ENCODE measurements around the gene GPC3.

The GPC3 gene

GRCh38 chrX:133746593-133746992, 238.8 kb downstream of the GPC3 start:
- no peak overlapping the region for H2AFZ ChIP-seq (ENCODE audit: low read length)
- no peak overlapping the region for H3K18ac ChIP-seq (ENCODE audit: low read length)
- H3K23ac ChIP-seq (ENCODE audit: low read depth, low read length, poor library complexity) = no peak overlapping the region
- H3K27me3 ChIP-seq (ENCODE audit: control insufficient read depth in 3 of 3, insufficient read depth in 3 of 3, low read depth in 1 of 3, low read length in 3 of 3) = no peaks in the 10 kb centered on the region
- DNase-seq (ENCODE audit: low spot score) = no peak
- no peak overlapping the region for H4K8ac ChIP-seq (ENCODE audit: low read depth, low read length)
- peaks cover 1% of the 10 kb centered on the region for H3K79me1 ChIP-seq (ENCODE audit: low read depth, low read length)
- H3K4me3 ChIP-seq (ENCODE audit: low read length in 2 of 2) = no peak overlapping the region
- no peaks in the 10 kb centered on the region for H3K36me3 ChIP-seq (replicated peaks in 1 of 2; ENCODE audit: control insufficient read depth in 2 of 2, insufficient read depth in 2 of 2, low read length in 2 of 2)
- H4K91ac ChIP-seq (ENCODE audit: low read depth, low read length, poor library complexity) = no peak overlapping the region
- no CpG with 5 or more reads among the region's 1 CpG for WGBS, 2 donors (ENCODE audit: extremely low coverage in 2 of 2, insufficient read length in 2 of 2, insufficient replicate concordance in 1 of 2)
- H2AK5ac ChIP-seq (ENCODE audit: low read depth, low read length) = no peak overlapping the region
- no peak overlapping the region for H3K4me2 ChIP-seq (ENCODE audit: insufficient read depth, low read length, poor library complexity, severe bottlenecking)
- no peak overlapping the region for H2BK5ac ChIP-seq (ENCODE audit: low read length)
- no peak overlapping the region for H2BK12ac ChIP-seq (ENCODE audit: low read length)
- no peaks in the 10 kb centered on the region for H3K4me1 ChIP-seq (ENCODE audit: control insufficient read depth in 2 of 2, insufficient read depth in 1 of 2, low read depth in 1 of 2, low read length in 2 of 2)
- no peak overlapping the region for H2BK15ac ChIP-seq (ENCODE audit: low read length)
- no peak overlapping the region for H3K27ac ChIP-seq (replicated peaks; ENCODE audit: low read length)
- no peaks in the 10 kb centered on the region for H3K9me3 ChIP-seq (replicated peaks in 1 of 2; ENCODE audit: control insufficient read depth in 2 of 2, insufficient read depth in 1 of 2, low read depth in 1 of 2, low read length in 2 of 2)
- H2BK120ac ChIP-seq (ENCODE audit: low read depth, low read length) = no peak overlapping the region
- no peak overlapping the region for H3K14ac ChIP-seq (ENCODE audit: low read length)
- H3K9ac ChIP-seq (ENCODE audit: low read depth, low read length, poor library complexity) = no peak overlapping the region
- H3K4ac ChIP-seq (ENCODE audit: low read length) = no peak overlapping the region

GRCh38 chrX:133745349-133745748, 240.0 kb downstream of the GPC3 start:
- Histone ChIP-seq H3K4me3 (ENCODE audit: low read length in 2 of 2) (no peak overlapping the region), H4K8ac (ENCODE audit: low read depth, low read length) (no peak overlapping the region), H2BK5ac (ENCODE audit: low read length) (no peak overlapping the region), H3K27ac (replicated peaks; ENCODE audit: low read length) (no peak overlapping the region), H3K9me3 (replicated peaks in 1 of 2; ENCODE audit: control insufficient read depth in 2 of 2, insufficient read depth in 1 of 2, low read depth in 1 of 2, low read length in 2 of 2) (no peaks in the 10 kb centered on the region), H4K91ac (ENCODE audit: low read depth, low read length, poor library complexity) (no peak overlapping the region), H3K9ac (ENCODE audit: low read depth, low read length, poor library complexity) (no peak overlapping the region), H3K23ac (ENCODE audit: low read depth, low read length, poor library complexity) (no peak overlapping the region), H2AFZ (ENCODE audit: low read length) (no peak overlapping the region), H3K4ac (ENCODE audit: low read length) (no peak overlapping the region), H3K79me1 (ENCODE audit: low read depth, low read length) (peaks cover 1% of the 10 kb centered on the region), H3K4me2 (ENCODE audit: insufficient read depth, low read length, poor library complexity, severe bottlenecking) (no peak overlapping the region), H2AK5ac (ENCODE audit: low read depth, low read length) (no peak overlapping the region), H3K4me1 (ENCODE audit: control insufficient read depth in 2 of 2, insufficient read depth in 1 of 2, low read depth in 1 of 2, low read length in 2 of 2) (peaks cover 0 to 2% of the 10 kb centered on the region in 2 donors), H3K14ac (ENCODE audit: low read length) (no peak overlapping the region), H2BK120ac (ENCODE audit: low read depth, low read length) (no peak overlapping the region), H2BK15ac (ENCODE audit: low read length) (no peak overlapping the region), H2BK12ac (ENCODE audit: low read length) (no peak overlapping the region), H3K18ac (ENCODE audit: low read length) (no peak overlapping the region), H3K27me3 (ENCODE audit: control insufficient read depth in 3 of 3, insufficient read depth in 3 of 3, low read depth in 1 of 3, low read length in 3 of 3) (no peaks in the 10 kb centered on the region), H3K36me3 (replicated peaks in 1 of 2; ENCODE audit: control insufficient read depth in 2 of 2, insufficient read depth in 2 of 2, low read length in 2 of 2) (no peaks in the 10 kb centered on the region)
- DNase-seq (ENCODE audit: low spot score) = no peak

DNA sequence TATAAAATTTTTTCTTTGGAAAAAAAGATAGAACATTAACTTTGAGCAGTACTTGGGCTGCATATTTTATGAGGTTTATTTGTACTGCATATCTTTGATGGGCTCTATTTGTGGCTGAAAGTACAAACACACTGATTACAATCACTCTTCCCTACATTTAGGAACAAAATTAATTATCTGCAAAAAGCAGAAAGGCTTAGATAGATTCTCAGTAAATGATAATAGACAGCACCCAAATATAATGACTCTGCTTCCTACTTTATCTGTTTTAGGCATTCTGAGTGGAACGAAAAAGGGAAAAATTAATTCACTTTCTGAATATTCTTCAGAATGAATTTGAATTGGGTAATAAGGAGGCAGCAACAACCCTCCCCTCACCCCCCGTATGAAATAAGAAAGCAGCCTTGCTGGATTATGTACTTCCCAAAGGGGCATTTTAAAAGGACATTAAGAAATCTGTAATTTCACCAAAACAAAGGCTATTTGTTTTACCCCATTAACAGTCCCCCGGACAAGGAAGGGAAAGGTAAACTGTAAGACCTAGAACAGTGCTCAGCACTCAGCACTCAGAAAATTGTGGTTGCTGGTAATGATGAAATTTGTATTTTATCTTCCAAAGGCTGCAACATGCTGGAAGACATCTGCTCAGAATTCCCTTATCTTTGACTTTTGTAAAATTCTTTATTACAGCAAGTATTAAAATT, 242.6 kb downstream of the GPC3 start:
- Histone ChIP-seq H2BK120ac (ENCODE audit: low read depth, low read length) (no peak overlapping the region), H3K27me3 (ENCODE audit: control insufficient read depth in 3 of 3, insufficient read depth in 3 of 3, low read depth in 1 of 3, low read length in 3 of 3) (no peaks in the 10 kb centered on the region), H3K18ac (ENCODE audit: low read length) (no peak overlapping the region), H3K9ac (ENCODE audit: low read depth, low read length, poor library complexity) (no peak overlapping the region), H3K4ac (ENCODE audit: low read length) (no peak overlapping the region), H3K14ac (ENCODE audit: low read length) (no peak overlapping the region), H3K27ac (replicated peaks; ENCODE audit: low read length) (no peak overlapping the region), H3K4me2 (ENCODE audit: insufficient read depth, low read length, poor library complexity, severe bottlenecking) (no peak overlapping the region), H3K4me3 (ENCODE audit: low read length in 2 of 2) (no peak overlapping the region), H4K8ac (ENCODE audit: low read depth, low read length) (no peak overlapping the region), H2AFZ (ENCODE audit: low read length) (no peak overlapping the region), H2BK5ac (ENCODE audit: low read length) (no peak overlapping the region), H2AK5ac (ENCODE audit: low read depth, low read length) (no peak overlapping the region), H3K4me1 (ENCODE audit: control insufficient read depth in 2 of 2, insufficient read depth in 1 of 2, low read depth in 1 of 2, low read length in 2 of 2) (peaks cover 0 to 2% of the 10 kb centered on the region in 2 donors), H3K36me3 (replicated peaks in 1 of 2; ENCODE audit: control insufficient read depth in 2 of 2, insufficient read depth in 2 of 2, low read length in 2 of 2) (no peaks in the 10 kb centered on the region), H3K23ac (ENCODE audit: low read depth, low read length, poor library complexity) (no peak overlapping the region), H3K9me3 (replicated peaks in 1 of 2; ENCODE audit: control insufficient read depth in 2 of 2, insufficient read depth in 1 of 2, low read depth in 1 of 2, low read length in 2 of 2) (no peaks in the 10 kb centered on the region), H3K79me1 (ENCODE audit: low read depth, low read length) (peaks cover 1% of the 10 kb centered on the region), H2BK12ac (ENCODE audit: low read length) (no peak overlapping the region), H2BK15ac (ENCODE audit: low read length) (no peak overlapping the region), H4K91ac (ENCODE audit: low read depth, low read length, poor library complexity) (no peak overlapping the region)
- no peak for DNase-seq (ENCODE audit: low spot score)
- WGBS, 2 donors (ENCODE audit: extremely low coverage in 2 of 2, insufficient read length in 2 of 2, insufficient replicate concordance in 1 of 2) = no CpG with 5 or more reads among the region's 3 CpGs

- H3K23ac ChIP-seq (ENCODE audit: low read depth, low read length, poor library complexity) = no peak overlapping the region
- peaks cover 0 to 2% of the 10 kb centered on the region in 2 donors for H3K4me1 ChIP-seq (ENCODE audit: control insufficient read depth in 2 of 2, insufficient read depth in 1 of 2, low read depth in 1 of 2, low read length in 2 of 2)
- no peak overlapping the region for H3K4me3 ChIP-seq (ENCODE audit: low read length in 2 of 2)
- no peak overlapping the region for H4K8ac ChIP-seq (ENCODE audit: low read depth, low read length)
- H3K18ac ChIP-seq (ENCODE audit: low read length) = no peak overlapping the region
- no peak overlapping the region for H2AFZ ChIP-seq (ENCODE audit: low read length)
- DNase-seq (ENCODE audit: low spot score) = no peak
- H3K4me2 ChIP-seq (ENCODE audit: insufficient read depth, low read length, poor library complexity, severe bottlenecking) = no peak overlapping the region
- H3K79me1 ChIP-seq (ENCODE audit: low read depth, low read length) = peaks cover 1% of the 10 kb centered on the region
- H3K14ac ChIP-seq (ENCODE audit: low read length) = no peak overlapping the region
- no CpG with 5 or more reads among the region's 2 CpGs for WGBS, 2 donors (ENCODE audit: extremely low coverage in 2 of 2, insufficient read length in 2 of 2, insufficient replicate concordance in 1 of 2)
- H2BK5ac ChIP-seq (ENCODE audit: low read length) = no peak overlapping the region
- H3K9ac ChIP-seq (ENCODE audit: low read depth, low read length, poor library complexity) = no peak overlapping the region
- no peak overlapping the region for H3K27ac ChIP-seq (replicated peaks; ENCODE audit: low read length)
- H3K9me3 ChIP-seq (replicated peaks in 1 of 2; ENCODE audit: control insufficient read depth in 2 of 2, insufficient read depth in 1 of 2, low read depth in 1 of 2, low read length in 2 of 2) = no peaks in the 10 kb centered on the region
- H4K91ac ChIP-seq (ENCODE audit: low read depth, low read length, poor library complexity) = no peak overlapping the region
- H3K27me3 ChIP-seq (ENCODE audit: control insufficient read depth in 3 of 3, insufficient read depth in 3 of 3, low read depth in 1 of 3, low read length in 3 of 3) = no peaks in the 10 kb centered on the region
- no peak overlapping the region for H2BK120ac ChIP-seq (ENCODE audit: low read depth, low read length)
- no peak overlapping the region for H2AK5ac ChIP-seq (ENCODE audit: low read depth, low read length)
- no peaks in the 10 kb centered on the region for H3K36me3 ChIP-seq (replicated peaks in 1 of 2; ENCODE audit: control insufficient read depth in 2 of 2, insufficient read depth in 2 of 2, low read length in 2 of 2)
- no peak overlapping the region for H2BK15ac ChIP-seq (ENCODE audit: low read length)
- no peak overlapping the region for H2BK12ac ChIP-seq (ENCODE audit: low read length)
- no peak overlapping the region for H3K4ac ChIP-seq (ENCODE audit: low read length)
These were observed 244.1 kb downstream of the GPC3 start for GRCh38 chrX:133741303-133741702.
